SK-N-MC (cell line): ENCODE results near the gene HOXC4.
"Not testable (repeated sequence)": the region's sequence is repeated elsewhere in the genome, so short reads cannot be mapped to it uniquely, and the experiment has no call there.

Experiments used
- EZH2 ChIP-seq: fragments of 200-600 bp; sonication (generic); IDR thresholded peaks from one replicate; pipeline ENCODE4 v1.6.1; 2017; ENCODE audit warnings: antibody characterized with exemption
- FOXP2 ChIP-seq: optimal IDR thresholded peaks from 2 replicates; pipeline ENCODE3; 2011; ENCODE audit warnings: mild to moderate bottlenecking, moderate library complexity; ENCODE audit not compliant: insufficient read depth; ENCODE audit errors: extremely low read length, control extremely low read depth
- POLR2AphosphoS5 ChIP-seq: IDR thresholded peaks from 2 replicates; pipeline ENCODE4 v1.6.1; 2012; ENCODE audit warnings: mild to moderate bottlenecking, low read depth, low read length, borderline replicate concordance

DNA sequence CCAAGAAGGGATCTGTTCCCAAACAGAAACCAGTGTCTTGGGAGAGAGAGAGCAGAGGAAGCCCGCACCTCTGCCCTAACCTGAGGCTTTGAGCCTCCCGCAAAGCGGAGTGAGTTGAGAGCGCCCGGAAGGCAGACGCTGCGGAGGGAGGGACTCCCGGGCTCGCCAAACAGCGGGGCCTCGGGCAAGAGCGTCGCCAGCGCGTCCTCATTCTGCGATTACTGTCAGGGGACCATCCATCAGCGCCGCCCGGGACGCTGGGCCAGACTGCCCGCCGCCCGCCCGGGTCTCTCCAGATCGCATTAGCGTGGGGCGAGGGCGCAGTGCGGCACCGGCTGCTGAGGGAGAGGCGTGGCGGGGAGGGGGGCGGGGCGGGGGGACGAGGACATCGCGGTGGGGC is 36.7 kb downstream of the HOXC4 start:
- TF ChIP-seq POLR2AphosphoS5, EZH2, FOXP2: not testable (repeated sequence)
